OCI-LY1 (cell line): ENCODE data around the gene RBMS3.
A peak's percentile ranks its signal among the peaks of the same experiment; 100 is the strongest.

Experiments used
- H2AFZ ChIP-seq: fragments of 200-600 bp; sonication (generic), shearing (Covaris generic); 2 replicates; pipeline ENCODE4 v1.6.0; 2014; ENCODE audit warnings: antibody characterized with exemption, mild to moderate bottlenecking, low read length
- H3F3A ChIP-seq: fragments of 200-600 bp; sonication (generic), shearing (Covaris generic); 2 replicates; pipeline ENCODE4 v1.6.0; 2014; ENCODE audit warnings: mild to moderate bottlenecking, antibody characterized with exemption, low read length, moderate library complexity; ENCODE audit not compliant: insufficient read depth
- H3K27ac ChIP-seq: fragments of 200-600 bp; sonication (generic); 2 replicates; pipeline ENCODE4 v1.5.1; 2014; ENCODE audit warnings: low read length, mixed run types, mild to moderate bottlenecking, low read depth; ENCODE audit not compliant: poor library complexity, severe bottlenecking
- H3K27me3 ChIP-seq: fragments of 200-600 bp; sonication (generic); 2 replicates; pipeline ENCODE4 v1.6.0; 2014; ENCODE audit warnings: antibody characterized with exemption, mild to moderate bottlenecking, low read length, moderate library complexity; ENCODE audit not compliant: insufficient read depth
- H3K36me3 ChIP-seq: fragments of 200-600 bp; sonication (generic); 2 replicates; pipeline ENCODE4 v1.6.1; 2014; ENCODE audit warnings: mild to moderate bottlenecking, antibody characterized with exemption, low read length, moderate library complexity, mixed read lengths; ENCODE audit not compliant: insufficient read depth
- H3K4me1 ChIP-seq: fragments of 200-600 bp; sonication (generic); 2 replicates; pipeline ENCODE4 v1.5.1; 2014; ENCODE audit warnings: mild to moderate bottlenecking, low read length, moderate library complexity; ENCODE audit not compliant: insufficient read depth, severe bottlenecking
- H3K4me2 ChIP-seq: fragments of 200-600 bp; sonication (generic), shearing (Covaris generic); 2 replicates; pipeline ENCODE4 v1.6.1; 2014; ENCODE audit warnings: low read length
- H3K4me3 ChIP-seq: fragments of 200-600 bp; sonication (generic); 2 replicates; pipeline ENCODE4 v1.5.1; 2014; ENCODE audit warnings: low read length, low read depth, mild to moderate bottlenecking, mixed read lengths; ENCODE audit not compliant: poor library complexity, severe bottlenecking
- H3K79me2 ChIP-seq: fragments of 200-600 bp; shearing (Covaris generic); 2 replicates; pipeline ENCODE4 v1.6.1; 2016; ENCODE audit warnings: mixed run types, low read length, mixed read lengths; ENCODE audit not compliant: insufficient read depth
- H3K9ac ChIP-seq: fragments of 200-600 bp; sonication (generic), shearing (Covaris generic); 2 replicates; pipeline ENCODE4 v1.6.1; 2014; ENCODE audit warnings: mild to moderate bottlenecking, low read length, mixed read lengths
- H3K9me2 ChIP-seq: fragments of 200-600 bp; sonication (generic), shearing (Covaris generic); 2 replicates; pipeline ENCODE4 v1.6.1; 2014; ENCODE audit warnings: low read depth, mild to moderate bottlenecking, low read length, mixed read lengths
- H3K9me3 ChIP-seq: fragments of 200-600 bp; shearing (Covaris generic); 2 replicates; pipeline ENCODE4 v1.6.1; 2014; ENCODE audit warnings: low read length, mixed read lengths
- H4K20me1 ChIP-seq: fragments of 200-600 bp; sonication (generic), shearing (Covaris generic); 2 replicates; pipeline ENCODE4 v1.6.0; 2016; ENCODE audit warnings: mild to moderate bottlenecking, low read length; ENCODE audit not compliant: insufficient read depth
- EZH2 ChIP-seq: fragments of 200-600 bp; sonication (generic), shearing (Covaris generic); IDR thresholded peaks from 2 replicates; pipeline ENCODE4 v1.8.0; 2017; ENCODE audit warnings: borderline replicate concordance, mixed run types, mild to moderate bottlenecking, antibody characterized with exemption, low read length, moderate library complexity, mixed read lengths
- TF ChIP-seq, protein P1 (sequence below): fragments of 200-600 bp; sonication (generic), shearing (Covaris generic); IDR thresholded peaks from 2 replicates; pipeline ENCODE4 v1.5.1; 2017; ENCODE audit warnings: mild to moderate bottlenecking, antibody characterized with exemption, low read length, moderate library complexity, mixed read lengths

Gene RBMS3

DNA sequence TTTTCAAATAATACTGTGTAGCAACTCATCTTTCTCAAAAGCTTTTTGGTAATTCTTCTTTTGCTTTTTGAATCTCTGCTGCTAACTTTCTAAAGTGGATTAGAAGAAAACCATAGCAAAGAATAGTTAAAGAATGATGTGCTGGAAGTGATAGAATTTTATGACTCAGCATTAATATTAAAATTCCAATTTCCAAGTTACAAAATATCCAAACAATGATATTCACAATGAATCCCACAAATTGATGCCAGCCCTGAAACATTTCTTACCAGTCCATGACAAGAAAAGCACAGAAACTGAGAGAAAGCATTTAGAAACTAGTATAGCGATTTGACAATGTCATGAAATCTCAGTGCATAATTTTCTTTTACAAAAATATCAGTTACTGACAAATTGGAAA is 482.2 kb downstream of the RBMS3 start:
- Histone ChIP-seq H3K4me1 (peaks cover 65% of the 10 kb centered on the region), H3K9me2 (no peaks in the 10 kb centered on the region), H3F3A (no peaks in the 10 kb centered on the region), H3K27ac (no peak overlapping the region), H3K4me3 (no peak overlapping the region), H2AFZ (no peak overlapping the region), H3K36me3 (no peaks in the 10 kb centered on the region), H3K4me2 (no peak overlapping the region), H3K27me3 (no peaks in the 10 kb centered on the region), H4K20me1 (no peaks in the 10 kb centered on the region), H3K9ac (no peak overlapping the region), H3K9me3 (no peaks in the 10 kb centered on the region), H3K79me2 (no peaks in the 10 kb centered on the region)
- TF ChIP-seq, protein P1, sequence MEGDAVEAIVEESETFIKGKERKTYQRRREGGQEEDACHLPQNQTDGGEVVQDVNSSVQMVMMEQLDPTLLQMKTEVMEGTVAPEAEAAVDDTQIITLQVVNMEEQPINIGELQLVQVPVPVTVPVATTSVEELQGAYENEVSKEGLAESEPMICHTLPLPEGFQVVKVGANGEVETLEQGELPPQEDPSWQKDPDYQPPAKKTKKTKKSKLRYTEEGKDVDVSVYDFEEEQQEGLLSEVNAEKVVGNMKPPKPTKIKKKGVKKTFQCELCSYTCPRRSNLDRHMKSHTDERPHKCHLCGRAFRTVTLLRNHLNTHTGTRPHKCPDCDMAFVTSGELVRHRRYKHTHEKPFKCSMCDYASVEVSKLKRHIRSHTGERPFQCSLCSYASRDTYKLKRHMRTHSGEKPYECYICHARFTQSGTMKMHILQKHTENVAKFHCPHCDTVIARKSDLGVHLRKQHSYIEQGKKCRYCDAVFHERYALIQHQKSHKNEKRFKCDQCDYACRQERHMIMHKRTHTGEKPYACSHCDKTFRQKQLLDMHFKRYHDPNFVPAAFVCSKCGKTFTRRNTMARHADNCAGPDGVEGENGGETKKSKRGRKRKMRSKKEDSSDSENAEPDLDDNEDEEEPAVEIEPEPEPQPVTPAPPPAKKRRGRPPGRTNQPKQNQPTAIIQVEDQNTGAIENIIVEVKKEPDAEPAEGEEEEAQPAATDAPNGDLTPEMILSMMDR: no peak
- TF ChIP-seq EZH2: no peak

DNA sequence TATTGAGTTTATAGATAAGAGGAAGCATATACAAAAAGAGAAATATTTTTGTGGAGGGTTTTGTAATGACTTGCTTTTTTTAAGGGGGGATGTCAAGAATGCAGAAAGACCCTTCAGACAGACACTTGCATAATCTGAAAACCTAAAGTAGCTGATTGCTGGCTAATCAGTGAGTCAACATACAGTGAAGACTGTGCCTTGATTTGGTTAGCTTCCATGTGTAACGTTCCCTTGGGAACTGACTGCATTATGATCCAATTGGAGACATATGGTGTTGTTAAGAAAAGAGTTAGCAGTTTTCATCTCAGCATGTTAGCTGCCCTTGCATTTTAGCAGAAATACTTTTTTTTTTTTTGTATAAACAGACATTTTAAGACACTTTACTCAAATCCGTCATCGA is 483.2 kb downstream of the RBMS3 start:
- peaks cover 56% of the 10 kb centered on the region for H3K4me1 ChIP-seq
- no peaks in the 10 kb centered on the region for H3K36me3 ChIP-seq
- no peak overlapping the region for H3K4me2 ChIP-seq

DNA sequence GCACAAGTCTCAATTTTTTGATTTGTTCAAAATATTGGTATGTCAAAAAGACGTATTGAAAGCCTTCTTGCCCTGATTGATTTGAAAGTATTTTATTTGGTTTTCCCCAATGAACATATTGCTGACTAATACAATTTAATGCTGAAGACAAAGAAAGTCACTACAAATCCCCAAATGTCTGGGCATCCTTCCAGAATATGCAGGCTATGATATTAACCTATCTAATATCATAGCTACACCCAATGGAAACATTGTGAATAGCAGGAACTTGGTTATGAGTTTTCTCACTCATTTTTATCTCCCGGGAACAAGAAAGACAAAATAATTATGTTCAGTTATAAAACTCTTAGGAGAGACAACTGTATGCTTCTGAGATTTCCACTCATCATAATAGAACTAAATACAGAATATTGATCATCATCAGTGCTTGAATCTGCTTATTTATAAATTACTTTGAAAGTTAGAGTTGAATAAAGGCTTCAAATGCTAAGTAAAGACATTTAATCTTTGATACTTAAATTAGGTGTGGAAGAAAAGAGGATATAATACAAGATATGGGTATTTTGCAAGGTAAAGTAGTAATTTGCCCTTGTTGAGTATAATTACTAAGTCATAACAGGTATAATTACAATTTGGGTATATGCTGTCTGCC is 483.9 kb downstream of the RBMS3 start:
- no peak overlapping the region for H3K27ac ChIP-seq
- H3K9me2 ChIP-seq: no peaks in the 10 kb centered on the region
- no peak overlapping the region for H3K9ac ChIP-seq
- no peaks in the 10 kb centered on the region for H3F3A ChIP-seq
- no peaks in the 10 kb centered on the region for H3K79me2 ChIP-seq
- H3K27me3 ChIP-seq: no peaks in the 10 kb centered on the region
- H2AFZ ChIP-seq: no peak overlapping the region
- H3K4me1 ChIP-seq: peaks cover 49% of the 10 kb centered on the region
- TF ChIP-seq, protein P1: peak; percentile 72
- no peak for TF ChIP-seq EZH2
- H3K4me2 ChIP-seq: no peak overlapping the region
- no peaks in the 10 kb centered on the region for H3K9me3 ChIP-seq
- H3K4me3 ChIP-seq: no peak overlapping the region
- no peaks in the 10 kb centered on the region for H4K20me1 ChIP-seq
- no peaks in the 10 kb centered on the region for H3K36me3 ChIP-seq

More for the DNA sequence above, 483.2 kb downstream of the RBMS3 start:
- Histone ChIP-seq H3K79me2 (no peaks in the 10 kb centered on the region), H3K9me2 (no peaks in the 10 kb centered on the region), H3K27ac (peak overlapping the region; percentile 20), H3K9me3 (no peaks in the 10 kb centered on the region), H3F3A (no peaks in the 10 kb centered on the region), H3K27me3 (no peaks in the 10 kb centered on the region), H3K4me3 (no peak overlapping the region), H4K20me1 (no peaks in the 10 kb centered on the region), H2AFZ (no peak overlapping the region), H3K9ac (no peak overlapping the region)
- TF ChIP-seq EZH2: no peak
- TF ChIP-seq, protein P1: no peak
